Fibroblast of lung (primary cell): ENCODE data around the gene S1PR2.

Experiments
- EZH2 ChIP-seq: IDR thresholded peaks from 2 replicates; pipeline ENCODE4 v1.5.1; 2012; ENCODE audit warnings: low read length, control low read depth, mild to moderate bottlenecking; ENCODE audit errors: missing control alignments
- TF ChIP-seq, protein P1 (sequence below), 2 donors: IDR thresholded peaks in 1 of 2; conservative IDR thresholded peaks in 1 of 2; 1 replicate in 1 of 2; 2 replicates in 1 of 2; pipeline ENCODE4 v1.5.1; 2011 to 2012; ENCODE audit warnings: low read length in 2 of 2, control low read depth in 1 of 2, inconsistent platforms in 1 of 2, low read depth in 1 of 2, mild to moderate bottlenecking in 1 of 2

DNA sequence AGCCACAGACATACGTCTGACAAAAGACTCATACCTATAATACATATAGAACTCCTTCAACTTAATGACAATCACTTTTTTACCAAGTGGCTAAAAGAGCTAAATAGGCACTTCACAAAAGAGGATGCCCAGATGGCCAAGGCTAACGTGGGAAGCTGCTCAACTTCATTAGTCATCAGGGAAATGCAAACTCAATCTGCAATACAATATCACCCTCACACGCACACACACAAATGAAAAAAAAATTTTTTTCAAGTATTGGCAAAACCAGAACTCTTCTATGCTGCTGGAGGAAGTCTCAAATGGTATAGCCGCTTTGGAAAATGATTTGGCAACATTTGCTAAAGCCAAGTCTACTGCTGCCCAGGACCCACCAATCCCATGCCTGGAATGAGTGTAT is 21.8 kb downstream of the S1PR2 start:
- TF ChIP-seq, protein P1, sequence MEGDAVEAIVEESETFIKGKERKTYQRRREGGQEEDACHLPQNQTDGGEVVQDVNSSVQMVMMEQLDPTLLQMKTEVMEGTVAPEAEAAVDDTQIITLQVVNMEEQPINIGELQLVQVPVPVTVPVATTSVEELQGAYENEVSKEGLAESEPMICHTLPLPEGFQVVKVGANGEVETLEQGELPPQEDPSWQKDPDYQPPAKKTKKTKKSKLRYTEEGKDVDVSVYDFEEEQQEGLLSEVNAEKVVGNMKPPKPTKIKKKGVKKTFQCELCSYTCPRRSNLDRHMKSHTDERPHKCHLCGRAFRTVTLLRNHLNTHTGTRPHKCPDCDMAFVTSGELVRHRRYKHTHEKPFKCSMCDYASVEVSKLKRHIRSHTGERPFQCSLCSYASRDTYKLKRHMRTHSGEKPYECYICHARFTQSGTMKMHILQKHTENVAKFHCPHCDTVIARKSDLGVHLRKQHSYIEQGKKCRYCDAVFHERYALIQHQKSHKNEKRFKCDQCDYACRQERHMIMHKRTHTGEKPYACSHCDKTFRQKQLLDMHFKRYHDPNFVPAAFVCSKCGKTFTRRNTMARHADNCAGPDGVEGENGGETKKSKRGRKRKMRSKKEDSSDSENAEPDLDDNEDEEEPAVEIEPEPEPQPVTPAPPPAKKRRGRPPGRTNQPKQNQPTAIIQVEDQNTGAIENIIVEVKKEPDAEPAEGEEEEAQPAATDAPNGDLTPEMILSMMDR (conservative IDR thresholded peaks at IDR 0.05 in 1 of 2, IDR thresholded peaks at IDR 0.05 in 1 of 2; ENCODE audit: low read depth in 1 of 2, low read length in 2 of 2), result no peak
- TF ChIP-seq EZH2, result no peak
